Activated naive CD4-positive, alpha-beta T cell treated with anti-CD3 and anti-CD28 coated beads, Interleukin-2, amount 50 U/mL, for 72 hours (primary cell): Measurements from ENCODE around the gene FBXW11. TPM values are rescaled to one million over a fixed set of nuclear protein-coding genes. Genes with fewer than 3 reads are reported as not detected.

Source experiments
- ATAC-seq, 2 donors: fragments of 150-1000 bp; cut with Tn5 transposase; 2 replicates each; pipeline ENCODE4 v1.10.0; 2021; ENCODE audit warnings: mild to moderate bottlenecking in 2 of 2, moderate library complexity in 2 of 2
- DNase-seq, 2 donors: peaks; one replicate each; pipeline ENCODE4 v3.0.0; 2021 to 2022; ENCODE audit warnings: low spot score in 2 of 2
- H3K27ac Mint-ChIP-seq, 2 donors: one replicate each; pipeline ENCODE4 v1.8.0; 2022; ENCODE audit warnings: mild to moderate bottlenecking in 2 of 2, mixed read lengths in 2 of 2
- H3K36me3 Mint-ChIP-seq, 2 donors: one replicate each; pipeline ENCODE4 v1.8.0; 2022; ENCODE audit warnings: mixed read lengths in 2 of 2
- H3K9me3 Mint-ChIP-seq, 2 donors: one replicate each; pipeline ENCODE4 v1.8.0; 2022; ENCODE audit warnings: mixed read lengths in 2 of 2
- total RNA-seq, 2 donors: library from RNA; stranded (reverse); gene quantifications; one replicate each; pipeline ENCODE4 v1.2.3, GENCODE V29; 2022

FBXW11 gene
- total RNA-seq, 2 donors from 2014 or later = 40.7 to 41.7 TPM

DNA sequence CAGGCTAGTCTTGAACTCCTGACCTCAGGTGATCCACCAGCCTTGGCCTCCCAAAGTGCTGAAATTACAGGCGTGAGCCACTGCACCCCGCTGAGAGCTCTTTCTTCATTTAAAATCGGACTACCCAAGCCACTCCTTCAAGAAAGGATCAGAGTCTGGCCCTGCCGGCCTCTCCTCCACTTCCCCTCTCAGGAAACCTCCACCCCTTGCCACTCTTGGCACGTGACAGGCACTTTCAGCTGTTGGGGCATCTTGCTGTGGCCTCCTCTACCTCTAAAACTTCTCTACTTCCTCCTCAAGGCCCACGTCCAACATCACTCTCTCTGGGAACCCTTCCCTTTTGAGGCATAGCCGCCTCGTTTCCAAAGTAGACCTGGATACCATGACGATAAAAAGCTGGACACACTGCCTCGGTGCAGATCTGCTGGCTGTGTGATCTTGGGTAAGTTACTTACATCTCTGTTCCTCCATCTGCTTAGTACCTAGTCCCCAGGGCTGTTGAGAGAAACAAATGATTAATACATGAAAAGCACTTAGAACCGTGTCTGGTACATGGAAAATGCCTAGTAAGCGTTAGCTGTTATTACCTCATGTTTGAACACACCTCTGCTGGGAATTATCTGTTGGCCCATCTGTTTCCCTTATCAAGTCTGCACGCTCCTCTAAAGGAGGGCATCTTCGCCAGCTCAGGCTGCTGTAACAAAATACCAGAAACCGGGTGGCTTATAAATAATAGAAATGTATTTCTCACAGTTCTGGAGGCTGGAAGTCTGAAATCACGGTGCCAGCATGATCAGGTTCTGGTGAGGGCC, 165.5 kb downstream of the FBXW11 start:
- ATAC-seq (no peak), DNase-seq (no peak)
- Mint-ChIP-seq H3K9me3 (no peaks in the 10 kb centered on the region), H3K27ac (no peak overlapping the region), H3K36me3 (no peaks in the 10 kb centered on the region)

DNA sequence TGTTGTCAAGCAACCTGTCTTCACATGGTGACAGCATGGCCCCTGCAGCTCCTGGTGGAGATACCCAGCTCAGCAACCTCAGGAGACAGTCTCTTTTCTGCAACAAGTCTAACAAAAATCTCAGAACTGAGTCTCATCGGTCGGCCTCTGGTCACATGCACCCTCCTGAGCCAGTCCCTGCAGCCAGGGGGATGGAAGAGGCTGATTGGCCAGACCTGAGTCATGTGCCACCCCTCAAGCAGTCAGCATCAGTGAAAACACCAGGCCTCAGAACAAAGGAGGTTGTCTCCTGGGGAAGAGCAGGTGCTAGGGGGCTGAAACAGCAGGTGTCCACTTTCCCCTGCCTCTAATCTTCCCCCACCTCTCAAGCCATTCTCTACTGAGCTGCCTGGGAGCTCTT, 166.4 kb downstream of the FBXW11 start:
- no peaks in the 10 kb centered on the region for H3K36me3 Mint-ChIP-seq
- no peak overlapping the region for H3K27ac Mint-ChIP-seq
- H3K9me3 Mint-ChIP-seq = no peaks in the 10 kb centered on the region
- no peak for DNase-seq
- peak in 1 of 2 donors; percentile 47 for ATAC-seq

DNA sequence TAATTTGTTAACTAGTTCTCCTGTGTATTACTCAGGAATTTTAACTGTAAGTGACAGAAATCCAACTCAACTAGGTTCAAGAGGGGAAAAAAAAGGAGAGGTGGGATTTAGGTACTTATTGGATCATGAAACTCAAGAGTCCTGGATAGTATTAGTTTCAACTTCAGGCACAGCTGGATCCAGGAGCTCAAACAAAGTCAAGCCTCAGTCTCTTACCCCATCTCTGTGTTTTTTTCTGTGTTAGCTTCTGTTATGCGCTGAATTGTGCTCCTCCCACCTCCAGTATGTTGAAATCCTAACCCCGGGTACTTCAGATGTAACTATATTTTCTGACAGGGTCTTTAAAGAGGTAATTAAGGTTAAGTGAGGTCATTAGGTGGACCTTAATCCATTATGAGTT, 167.3 kb downstream of the FBXW11 start:
- DNase-seq = no peak
- Mint-ChIP-seq H3K27ac (no peak overlapping the region), H3K9me3 (no peaks in the 10 kb centered on the region), H3K36me3 (no peaks in the 10 kb centered on the region)
- ATAC-seq = no peak

- ATAC-seq (no peak), DNase-seq (no peak)
- Mint-ChIP-seq H3K9me3 (peaks cover 0 to 4% of the 10 kb centered on the region in 2 donors), H3K36me3 (peaks cover 0 to 5% of the 10 kb centered on the region in 2 donors), H3K27ac (peak overlapping the region in 1 of 2 donors; percentile 50)
Measured at GRCh38 chr5:171838066-171838465, 168.4 kb downstream of the FBXW11 start.

DNA sequence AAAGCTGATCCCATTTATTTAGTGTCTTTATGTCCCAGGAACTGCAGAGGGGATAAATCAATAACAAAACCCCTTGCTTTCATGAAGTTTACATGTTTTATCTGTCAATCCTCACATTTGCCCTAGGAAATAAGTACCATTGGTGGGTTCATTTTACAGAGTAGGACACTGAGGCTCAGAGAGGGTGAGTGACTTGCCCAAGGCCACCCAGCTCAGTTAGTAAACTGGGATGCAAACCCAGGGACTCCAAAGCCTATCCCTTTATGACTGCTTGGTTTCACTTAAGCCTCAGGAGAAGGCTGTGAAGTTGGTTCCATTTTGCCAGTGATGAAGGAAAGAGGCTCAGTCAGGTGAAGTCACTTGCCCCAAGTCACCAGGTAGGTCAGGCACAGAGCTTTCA, 168.9 kb downstream of the FBXW11 start:
- Mint-ChIP-seq H3K27ac (no peak overlapping the region), H3K36me3 (peaks cover 0 to 10% of the 10 kb centered on the region in 2 donors), H3K9me3 (peaks cover 0 to 9% of the 10 kb centered on the region in 2 donors)
- DNase-seq (no peak), ATAC-seq (no peak)

DNA sequence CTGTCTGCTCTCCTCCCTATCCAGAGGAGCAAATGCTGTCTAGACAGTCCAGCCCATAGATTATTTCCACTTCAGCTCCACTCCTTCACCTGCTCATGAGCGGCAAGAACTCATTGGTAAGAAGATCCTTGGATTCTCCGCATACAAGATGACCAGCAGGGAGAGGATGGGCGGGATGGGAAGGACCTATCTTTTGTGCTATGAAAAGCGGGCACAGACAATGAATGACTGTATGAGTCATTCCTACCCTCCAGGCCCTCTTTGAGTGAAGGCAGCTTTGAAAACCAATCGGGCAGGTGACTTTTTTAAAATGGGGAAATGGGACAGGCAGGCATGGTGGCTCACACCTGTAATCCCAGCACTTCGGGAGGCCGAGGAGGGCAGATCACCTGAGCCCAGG, 171.4 kb downstream of the FBXW11 start:
- H3K36me3 Mint-ChIP-seq = peaks cover 0 to 11% of the 10 kb centered on the region in 2 donors
- H3K9me3 Mint-ChIP-seq = peaks cover 5 to 22% of the 10 kb centered on the region in 2 donors
- DNase-seq (no peak), ATAC-seq (no peak)
- no peak overlapping the region for H3K27ac Mint-ChIP-seq

- no peak for DNase-seq
- no peak overlapping the region for H3K27ac Mint-ChIP-seq
- no peak for ATAC-seq
- peaks cover 5 to 22% of the 10 kb centered on the region in 2 donors for H3K9me3 Mint-ChIP-seq
- peaks cover 0 to 11% of the 10 kb centered on the region in 2 donors for H3K36me3 Mint-ChIP-seq
Measured at GRCh38 chr5:171834461-171834860, 172.0 kb downstream of the FBXW11 start.

- no peak for ATAC-seq
- Mint-ChIP-seq H3K27ac (no peak overlapping the region), H3K36me3 (peaks cover 0 to 11% of the 10 kb centered on the region in 2 donors), H3K9me3 (peaks cover 5 to 22% of the 10 kb centered on the region in 2 donors)
- DNase-seq = no peak
Measured at GRCh38 chr5:171832775-171833174, 173.7 kb downstream of the FBXW11 start.

GRCh38 chr5:171830686-171831085, 175.8 kb downstream of the FBXW11 start:
- Mint-ChIP-seq H3K9me3 (peaks cover 5 to 22% of the 10 kb centered on the region in 2 donors), H3K36me3 (peaks cover 0 to 11% of the 10 kb centered on the region in 2 donors), H3K27ac (no peak overlapping the region)
- no peak for ATAC-seq
- DNase-seq = no peak

DNA sequence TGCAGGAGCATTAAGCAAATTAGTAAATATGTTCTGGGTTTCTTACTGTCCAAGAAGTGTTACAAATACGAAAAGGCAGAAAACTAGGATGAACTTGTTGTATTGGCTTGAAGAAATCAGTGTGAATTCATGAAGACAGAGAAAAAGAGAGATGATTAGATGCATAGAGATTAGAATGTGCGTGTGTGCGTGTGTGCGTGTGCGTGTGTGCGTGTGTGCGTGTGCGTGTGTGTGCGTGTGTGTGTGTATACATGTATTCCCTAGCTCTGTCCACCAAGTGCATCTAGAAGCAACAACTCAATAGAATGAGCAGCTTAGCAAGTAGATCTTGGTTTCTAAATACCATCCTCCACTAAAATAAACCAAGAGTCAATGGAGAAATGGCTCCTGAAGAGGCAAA, 179.3 kb downstream of the FBXW11 start:
- H3K27ac Mint-ChIP-seq = no peak overlapping the region
- no peak for ATAC-seq
- no peak for DNase-seq
- H3K36me3 Mint-ChIP-seq = no peaks in the 10 kb centered on the region
- peaks cover 5 to 12% of the 10 kb centered on the region in 2 donors for H3K9me3 Mint-ChIP-seq

DNA sequence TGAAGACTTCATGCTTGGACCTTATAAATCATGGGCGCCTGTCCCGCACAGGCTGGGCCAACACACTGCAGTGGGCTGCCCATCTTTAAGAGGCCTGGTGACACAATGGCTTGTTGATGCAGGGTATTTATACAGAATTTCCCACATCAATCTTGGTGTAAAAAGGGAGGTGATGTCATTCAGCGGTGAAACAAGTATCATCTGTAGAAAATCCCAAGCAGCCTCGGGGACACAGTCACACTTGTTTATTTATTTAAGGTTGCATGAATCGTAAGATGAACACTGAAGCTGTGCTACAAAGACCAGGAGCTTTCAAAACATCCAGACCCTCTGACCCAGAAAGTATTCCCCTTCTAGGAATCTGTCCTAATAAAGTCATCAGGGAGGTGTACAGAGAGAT, 180.3 kb downstream of the FBXW11 start:
- ATAC-seq (no peak), DNase-seq (no peak)
- H3K36me3 Mint-ChIP-seq = no peaks in the 10 kb centered on the region
- no peak overlapping the region for H3K27ac Mint-ChIP-seq
- H3K9me3 Mint-ChIP-seq = peaks cover 2 to 3% of the 10 kb centered on the region in 2 donors

DNA sequence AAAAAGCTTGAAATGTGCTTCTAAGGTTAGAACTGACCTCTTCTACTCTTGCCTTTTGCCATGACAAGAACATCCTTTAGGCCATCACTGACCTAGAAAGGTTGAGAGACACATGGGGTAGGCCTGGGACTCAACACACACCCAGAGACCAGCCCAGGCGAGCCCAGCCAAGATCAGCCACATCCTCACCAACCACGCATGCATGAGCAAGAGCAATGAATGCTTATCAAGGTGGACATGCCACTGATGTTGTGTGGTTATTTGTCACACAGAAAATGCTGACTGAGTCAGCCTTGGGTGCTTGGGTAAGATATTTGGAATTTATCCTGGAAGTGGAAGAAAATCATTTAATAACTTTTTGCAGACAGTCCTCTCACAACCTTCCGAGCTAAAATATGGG, 181.4 kb downstream of the FBXW11 start:
- ATAC-seq = no peak
- no peaks in the 10 kb centered on the region for H3K36me3 Mint-ChIP-seq
- H3K27ac Mint-ChIP-seq = no peak overlapping the region
- DNase-seq = no peak
- H3K9me3 Mint-ChIP-seq = no peaks in the 10 kb centered on the region

GRCh38 chr5:171823269-171823668, 183.2 kb downstream of the FBXW11 start:
- no peaks in the 10 kb centered on the region for H3K36me3 Mint-ChIP-seq
- no peaks in the 10 kb centered on the region for H3K9me3 Mint-ChIP-seq
- ATAC-seq (no peak), DNase-seq (no peak)
- no peak overlapping the region for H3K27ac Mint-ChIP-seq

DNA sequence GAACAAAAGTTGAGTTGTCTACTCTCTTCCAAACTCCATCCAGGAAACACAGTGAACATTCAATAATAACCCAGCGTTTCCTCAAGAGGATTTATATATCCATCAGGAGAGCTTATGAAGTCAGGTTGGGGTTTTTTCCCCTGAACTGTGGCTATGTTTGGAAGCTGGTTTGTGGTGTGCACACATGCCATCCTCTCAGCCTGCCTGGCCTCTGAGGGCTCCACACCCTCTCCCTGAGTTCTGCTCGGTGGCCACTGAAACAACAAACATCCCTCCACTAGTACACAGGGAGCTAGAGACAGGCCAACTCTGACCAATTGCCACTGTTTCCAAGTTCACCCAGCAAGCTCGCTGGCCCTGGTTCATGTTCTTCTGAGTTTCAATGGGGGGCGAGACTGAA, 185.2 kb downstream of the FBXW11 start:
- no peak overlapping the region for H3K27ac Mint-ChIP-seq
- DNase-seq = no peak
- H3K9me3 Mint-ChIP-seq = no peaks in the 10 kb centered on the region
- no peak for ATAC-seq
- H3K36me3 Mint-ChIP-seq = no peaks in the 10 kb centered on the region

DNA sequence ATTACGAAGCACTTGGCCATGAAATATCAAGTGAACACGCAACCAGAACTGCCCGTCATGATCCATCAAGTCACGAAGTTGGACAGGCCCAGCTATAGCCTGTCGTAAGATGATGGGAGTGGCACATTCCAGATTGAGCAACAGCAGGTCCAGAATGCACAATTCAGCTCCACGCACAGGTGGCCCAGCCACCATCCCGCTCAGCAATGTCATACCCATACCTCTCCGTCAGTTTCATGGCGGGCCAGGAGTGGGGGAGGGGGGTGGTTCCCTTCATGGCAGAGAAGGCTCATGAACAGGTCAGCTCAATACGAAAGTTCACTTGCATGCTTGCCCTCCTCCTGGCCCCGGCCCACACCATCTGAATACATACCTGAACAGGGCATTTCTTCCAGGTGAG, 185.9 kb downstream of the FBXW11 start:
- Mint-ChIP-seq H3K36me3 (no peaks in the 10 kb centered on the region), H3K27ac (no peak overlapping the region), H3K9me3 (no peaks in the 10 kb centered on the region)
- no peak for DNase-seq
- no peak for ATAC-seq

DNA sequence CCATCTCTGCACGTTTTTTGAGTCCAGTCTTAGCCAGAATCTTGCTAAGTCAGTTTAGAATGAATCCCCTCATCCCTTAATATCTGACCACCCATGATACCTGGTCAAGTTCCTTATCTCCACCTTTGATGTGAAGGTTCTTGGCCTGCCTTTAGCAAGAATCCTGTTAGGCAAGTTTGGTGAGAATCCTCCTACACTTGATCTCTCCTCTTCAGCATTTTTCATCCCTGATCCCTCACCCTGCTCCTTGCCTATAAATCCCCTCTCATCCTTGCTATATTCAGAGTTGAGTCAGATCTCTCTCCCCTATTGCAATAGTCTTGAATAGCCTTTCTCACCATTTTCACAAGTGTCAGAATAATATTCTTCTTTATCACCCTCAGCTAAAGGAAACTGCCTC, 189.8 kb downstream of the FBXW11 start:
- Mint-ChIP-seq H3K36me3 (peaks cover 0 to 6% of the 10 kb centered on the region in 2 donors), H3K27ac (no peak overlapping the region), H3K9me3 (peaks cover 5 to 9% of the 10 kb centered on the region in 2 donors)
- no peak for ATAC-seq
- DNase-seq = no peak

- H3K27ac Mint-ChIP-seq = no peak overlapping the region
- no peak for DNase-seq
- peaks cover 4 to 6% of the 10 kb centered on the region in 2 donors for H3K36me3 Mint-ChIP-seq
- no peak for ATAC-seq
- peaks cover 10 to 13% of the 10 kb centered on the region in 2 donors for H3K9me3 Mint-ChIP-seq
Measured at GRCh38 chr5:171813813-171814490, 192.5 kb downstream of the FBXW11 start.

DNA sequence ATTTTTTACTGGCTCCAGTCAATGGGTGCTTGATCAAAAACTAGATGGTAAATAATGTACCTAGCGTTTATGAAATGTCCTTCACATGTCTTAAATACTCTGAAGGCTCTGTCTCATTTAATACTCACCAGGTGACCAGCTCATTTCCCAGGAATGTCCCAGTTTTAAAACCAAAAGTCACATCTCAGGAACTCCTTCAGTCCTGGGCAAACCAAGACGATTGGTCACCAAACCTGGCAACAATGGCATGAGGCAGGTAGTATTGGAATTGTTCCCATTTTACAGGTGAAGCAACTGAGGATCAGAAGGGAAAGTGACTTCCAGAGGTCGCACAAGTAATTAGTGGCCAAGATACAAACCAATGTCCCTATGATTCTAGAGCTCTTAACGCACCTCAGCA, 193.2 kb downstream of the FBXW11 start:
- Mint-ChIP-seq H3K36me3 (peaks cover 4 to 10% of the 10 kb centered on the region in 2 donors), H3K9me3 (peaks cover 10 to 16% of the 10 kb centered on the region in 2 donors), H3K27ac (no peak overlapping the region)
- no peak for ATAC-seq
- no peak for DNase-seq
